Activated naive CD4-positive, alpha-beta T cell (primary cell): ENCODE results near the gene AURKAIP1.

Experiments used
- DNase-seq, 4 experiments: peaks; one replicate each; lab custom pipeline; 2025; lab: John Stamatoyannopoulos, UW

Gene AURKAIP1

GRCh38 chr1:1347663-1348419 is 27.2 kb downstream of the AURKAIP1 start:
- DNase-seq, result no peak

DNA sequence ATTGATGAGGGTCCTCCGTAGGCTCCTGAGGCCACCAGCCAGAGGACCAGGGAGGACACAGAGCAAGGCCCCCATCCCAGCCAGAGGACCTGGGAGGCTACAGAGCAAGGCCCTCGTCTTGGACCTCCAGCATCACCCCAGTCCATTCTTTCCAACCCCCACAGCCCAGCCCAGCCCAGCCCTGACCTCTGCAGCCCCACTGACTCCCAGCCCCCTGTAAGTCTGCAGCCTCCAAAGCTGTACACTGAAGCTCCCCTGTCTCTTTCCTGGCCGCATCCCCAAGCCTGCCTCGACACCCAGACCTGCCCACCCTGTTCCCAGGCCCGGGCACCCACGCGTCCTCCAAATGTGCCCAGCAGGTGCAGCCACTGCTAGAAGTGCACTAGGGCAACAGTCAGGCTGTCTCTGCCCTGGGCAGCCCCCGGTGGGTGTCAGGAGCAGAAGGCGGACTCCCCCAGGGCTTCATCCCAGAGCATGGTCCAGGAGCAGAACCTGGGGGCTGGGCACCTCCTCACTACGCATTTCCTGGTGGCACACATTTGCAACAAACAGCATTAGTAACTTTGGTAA is 27.9 kb downstream of the AURKAIP1 start:
- no peak for DNase-seq

GRCh38 chr1:1346501-1346890 is 28.5 kb downstream of the AURKAIP1 start:
- DNase-seq, result no peak

GRCh38 chr1:1345860-1346500 is 29.0 kb downstream of the AURKAIP1 start:
- no peak for DNase-seq

- DNase-seq, result no peak
Measured at GRCh38 chr1:1345384-1345783, 29.6 kb downstream of the AURKAIP1 start.

DNA sequence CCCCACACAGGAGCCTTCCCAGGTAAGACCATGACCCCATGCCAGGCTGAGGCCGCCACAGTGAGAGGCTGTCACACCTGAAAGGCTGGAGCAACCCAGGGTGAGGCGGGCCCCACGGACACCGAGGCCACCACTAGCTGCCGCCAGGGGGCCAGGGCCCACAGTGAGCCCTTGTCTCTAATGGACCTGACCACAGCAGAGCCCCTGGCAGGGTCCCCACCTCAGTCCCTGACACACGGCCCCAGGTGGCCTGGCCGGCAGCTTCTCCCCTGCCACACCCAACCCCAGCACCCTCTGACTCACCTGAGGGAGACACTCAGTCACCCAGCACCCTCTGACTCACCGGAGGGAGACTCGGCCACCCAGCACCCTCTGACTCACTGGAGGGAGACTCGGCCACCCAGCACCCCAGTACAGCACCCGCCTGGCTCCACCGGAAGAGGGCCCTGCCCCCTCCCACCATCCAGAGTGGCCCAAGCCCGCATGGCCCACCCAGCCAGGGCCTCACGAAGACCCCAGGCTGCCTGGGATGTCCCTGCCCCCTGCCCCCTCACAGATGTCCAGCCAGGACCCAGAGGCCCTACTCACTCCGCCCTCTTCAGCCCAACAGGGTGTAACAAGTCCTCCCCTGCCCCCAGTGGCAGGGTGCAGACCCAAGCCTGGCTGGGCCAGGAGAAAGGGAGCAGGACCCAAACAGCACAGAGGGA is 30.2 kb downstream of the AURKAIP1 start:
- DNase-seq, result no peak

GRCh38 chr1:1343811-1344421 is 31.1 kb downstream of the AURKAIP1 start:
- DNase-seq, result no peak

DNA sequence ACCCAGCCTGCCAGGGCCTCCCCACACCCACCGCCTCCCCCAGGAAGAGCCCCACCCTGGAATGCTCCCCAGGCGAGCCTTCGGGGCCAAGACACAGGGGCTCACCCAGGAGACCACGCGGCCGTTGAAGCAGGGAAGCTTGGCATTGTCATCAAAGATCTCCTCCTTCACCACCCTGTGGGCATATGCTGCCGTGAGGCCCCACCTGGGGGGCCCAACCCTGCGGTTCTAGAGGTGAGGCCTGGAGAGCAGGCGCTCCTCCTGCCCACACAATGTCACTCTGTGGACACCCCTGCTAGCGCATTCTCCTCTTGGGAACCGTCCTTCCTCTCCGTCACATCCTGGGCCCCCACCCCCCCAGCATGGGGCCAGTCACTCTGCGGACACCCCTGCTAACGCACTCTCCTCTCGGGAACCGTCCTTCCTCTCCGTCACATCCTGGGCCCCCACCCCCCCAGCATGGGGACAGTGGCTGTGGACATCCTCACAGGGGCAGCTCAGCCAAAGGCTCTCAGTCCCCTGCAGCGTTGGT is 32.4 kb downstream of the AURKAIP1 start:
- no peak for DNase-seq

DNA sequence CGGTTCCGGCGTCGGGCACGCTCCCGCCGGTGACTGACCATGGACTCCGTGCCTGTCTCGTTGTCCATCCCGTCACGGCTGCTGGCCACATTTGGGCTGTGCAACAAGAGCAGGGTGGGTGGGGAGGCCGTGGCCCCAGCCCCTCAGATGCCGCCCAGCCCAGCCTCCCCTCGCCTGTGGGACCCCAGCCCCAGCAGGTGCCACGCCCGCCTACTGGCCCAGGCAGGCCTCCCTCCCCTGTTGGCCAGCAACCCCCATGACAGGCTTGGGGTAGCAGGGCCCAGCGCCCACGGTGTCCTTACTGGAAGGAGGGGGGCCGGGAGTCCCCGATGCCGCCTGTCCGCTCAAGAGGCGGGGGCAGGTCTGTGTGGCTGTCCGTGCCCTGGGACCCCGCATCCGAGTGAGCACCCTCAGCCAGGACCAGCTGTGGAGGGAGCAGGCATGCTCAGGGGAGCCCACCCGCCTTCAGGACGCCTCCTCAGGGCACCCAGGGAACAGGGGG is 32.9 kb downstream of the AURKAIP1 start:
- DNase-seq, result no peak

GRCh38 chr1:1341549-1342021 is 33.4 kb downstream of the AURKAIP1 start:
- DNase-seq, result no peak

DNA sequence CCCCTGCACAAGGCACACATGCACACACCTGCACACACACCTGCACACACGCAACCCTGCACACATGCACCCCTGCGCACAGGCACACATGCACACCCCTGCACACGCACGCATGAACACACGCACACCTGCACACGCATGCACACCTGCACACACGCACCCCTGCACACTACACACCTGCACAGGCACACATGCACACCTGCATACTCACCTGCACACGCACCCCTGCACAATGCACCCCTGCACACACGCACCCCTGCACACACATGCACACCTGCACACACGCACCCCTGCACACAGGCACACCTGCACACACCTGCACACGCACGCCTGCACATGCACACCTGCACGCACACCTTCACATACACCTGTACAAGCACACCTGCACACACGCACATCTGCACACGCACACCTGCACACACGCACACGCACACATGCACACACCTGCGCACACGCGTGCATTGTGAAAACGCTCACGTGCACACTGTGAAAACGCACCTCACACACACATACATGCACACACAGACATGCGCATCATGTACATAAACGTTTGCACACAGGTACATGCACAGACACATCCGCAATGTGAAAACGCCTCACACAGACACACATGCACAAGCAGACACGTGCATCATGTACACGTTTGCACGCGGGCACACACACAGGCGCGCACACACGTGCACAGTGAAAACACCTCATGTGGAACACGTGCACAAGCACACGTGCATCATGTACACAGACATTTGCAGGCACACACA is 34.0 kb downstream of the AURKAIP1 start:
- DNase-seq, result no peak

DNA sequence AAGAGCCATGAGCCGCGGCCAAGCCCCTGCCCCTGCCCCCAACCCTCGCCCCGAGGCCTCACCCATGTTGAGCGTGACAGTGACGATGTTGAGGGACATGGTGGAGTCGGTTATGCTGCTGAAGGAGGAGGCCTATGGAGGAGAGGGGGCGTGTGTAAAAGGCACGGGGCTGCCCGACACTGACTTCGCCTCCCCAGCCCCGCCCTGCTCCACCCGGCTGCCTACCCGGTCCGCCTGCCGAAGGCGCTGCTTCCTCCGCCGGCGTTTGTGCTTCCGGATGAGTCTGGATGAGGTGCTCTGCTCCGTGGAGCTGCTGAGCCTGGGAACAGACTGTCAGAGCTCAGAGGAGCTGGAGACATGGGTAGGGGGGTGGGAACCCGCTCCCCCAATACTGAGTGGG is 34.8 kb downstream of the AURKAIP1 start:
- no peak for DNase-seq

DNA sequence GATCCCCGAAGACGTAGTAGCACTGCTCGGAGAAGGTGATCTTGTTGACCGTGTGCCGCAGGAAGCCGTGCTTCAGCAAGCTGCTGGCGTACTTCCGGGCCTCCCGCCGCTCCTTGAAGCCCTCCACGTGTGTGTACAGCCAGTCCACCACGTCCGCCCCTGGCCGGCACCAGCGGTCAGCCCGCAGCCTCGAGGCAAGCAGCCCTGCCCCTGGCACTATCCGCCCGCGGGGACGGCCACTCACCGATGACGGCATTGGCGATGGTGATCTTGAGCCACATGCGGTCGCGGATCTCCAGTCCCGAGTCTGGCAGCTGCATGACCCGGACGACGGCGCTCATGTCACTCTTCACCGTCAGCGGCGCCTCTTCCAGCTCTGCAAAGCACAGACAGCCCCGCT is 36.7 kb downstream of the AURKAIP1 start:
- no peak for DNase-seq

DNA sequence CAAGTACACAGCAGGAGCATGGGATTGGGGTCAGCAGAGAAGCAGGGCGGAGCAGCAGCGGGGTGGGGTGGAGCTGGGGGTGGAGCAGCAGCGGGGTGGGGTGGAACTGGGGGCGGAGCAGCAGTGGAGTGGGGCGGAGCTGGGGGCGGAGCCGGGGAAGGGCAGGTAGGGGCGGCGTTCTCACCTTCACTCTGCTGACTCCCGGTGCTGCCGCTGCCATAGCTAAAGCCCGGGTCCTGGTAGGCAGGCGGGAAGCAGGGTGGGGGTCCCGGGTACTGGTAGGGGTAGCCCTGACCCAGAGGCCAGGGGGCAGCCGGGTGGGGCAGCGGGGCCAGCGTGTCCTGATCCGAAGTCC is 37.2 kb downstream of the AURKAIP1 start:
- no peak for DNase-seq

GRCh38 chr1:1336931-1337792 is 37.8 kb downstream of the AURKAIP1 start:
- no peak for DNase-seq

GRCh38 chr1:1336446-1336845 is 38.6 kb downstream of the AURKAIP1 start:
- DNase-seq, result no peak

- DNase-seq, result no peak
Measured at GRCh38 chr1:1335792-1336248, 39.2 kb downstream of the AURKAIP1 start.

DNA sequence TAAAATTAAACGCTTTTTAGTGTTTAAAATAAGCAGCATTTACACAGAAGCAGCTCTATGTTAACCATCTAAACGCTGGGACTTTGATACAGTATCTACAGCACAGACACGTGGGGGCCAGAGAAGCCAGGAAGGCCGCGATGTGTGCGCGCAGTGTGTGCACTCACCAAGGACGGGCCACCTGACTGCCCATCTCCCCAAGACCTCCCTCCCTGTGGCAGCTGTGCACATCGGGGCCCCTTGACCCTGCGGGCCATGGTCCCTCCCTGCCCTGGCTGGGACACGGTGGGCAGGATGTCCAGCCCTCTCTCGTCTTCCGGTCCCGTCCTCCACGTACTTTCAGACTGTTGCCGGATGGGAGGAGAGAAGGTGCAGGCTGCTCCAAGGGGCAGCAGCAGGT is 39.7 kb downstream of the AURKAIP1 start:
- no peak for DNase-seq

DNA sequence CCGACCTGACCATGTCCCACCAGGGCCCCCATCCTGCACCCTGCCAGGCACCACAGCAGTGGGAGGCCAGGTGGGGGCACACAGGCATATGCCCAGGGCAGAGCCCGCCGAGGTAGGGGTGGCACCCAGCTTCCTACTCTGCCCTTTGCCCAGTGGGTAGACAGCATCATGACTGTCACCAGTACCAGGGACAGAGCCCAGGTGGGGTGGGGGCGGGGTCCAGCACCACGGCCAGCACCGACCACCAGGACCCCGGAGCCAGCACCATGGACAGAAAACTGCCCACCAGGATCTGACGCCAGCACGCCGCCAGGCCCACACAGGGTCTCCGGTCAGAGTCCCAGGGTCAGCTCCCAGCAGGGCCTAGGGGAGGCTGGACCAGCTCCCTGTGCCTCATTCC is 40.2 kb downstream of the AURKAIP1 start:
- no peak for DNase-seq
